ENCODE data around the gene TBC1D22B.
"Not testable (repeated sequence)": the region's sequence is repeated elsewhere in the genome, so short reads cannot be mapped to it uniquely, and the experiment has no call there.

Gene TBC1D22B

DNA sequence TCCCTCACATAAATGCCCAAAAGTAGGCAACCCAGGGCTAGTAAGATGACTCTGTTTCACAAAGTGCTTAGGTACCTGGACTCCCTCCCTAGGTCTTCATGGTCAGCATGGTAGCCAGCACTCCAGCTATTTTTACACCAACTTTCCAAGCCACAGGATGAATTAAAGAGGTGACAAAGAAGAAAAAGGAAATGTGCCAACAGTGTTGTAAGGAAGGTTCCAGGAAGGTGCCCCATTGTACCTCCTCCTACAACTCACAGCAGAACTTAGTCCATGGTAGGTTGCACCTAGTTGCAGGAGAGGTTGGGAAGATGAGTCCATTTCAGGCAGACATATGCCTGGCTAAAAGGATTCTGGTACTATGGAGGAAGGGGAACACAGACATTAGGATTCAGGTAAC is 76.5 kb downstream of the TBC1D22B start:
- TF ChIP-seq, protein P1, sequence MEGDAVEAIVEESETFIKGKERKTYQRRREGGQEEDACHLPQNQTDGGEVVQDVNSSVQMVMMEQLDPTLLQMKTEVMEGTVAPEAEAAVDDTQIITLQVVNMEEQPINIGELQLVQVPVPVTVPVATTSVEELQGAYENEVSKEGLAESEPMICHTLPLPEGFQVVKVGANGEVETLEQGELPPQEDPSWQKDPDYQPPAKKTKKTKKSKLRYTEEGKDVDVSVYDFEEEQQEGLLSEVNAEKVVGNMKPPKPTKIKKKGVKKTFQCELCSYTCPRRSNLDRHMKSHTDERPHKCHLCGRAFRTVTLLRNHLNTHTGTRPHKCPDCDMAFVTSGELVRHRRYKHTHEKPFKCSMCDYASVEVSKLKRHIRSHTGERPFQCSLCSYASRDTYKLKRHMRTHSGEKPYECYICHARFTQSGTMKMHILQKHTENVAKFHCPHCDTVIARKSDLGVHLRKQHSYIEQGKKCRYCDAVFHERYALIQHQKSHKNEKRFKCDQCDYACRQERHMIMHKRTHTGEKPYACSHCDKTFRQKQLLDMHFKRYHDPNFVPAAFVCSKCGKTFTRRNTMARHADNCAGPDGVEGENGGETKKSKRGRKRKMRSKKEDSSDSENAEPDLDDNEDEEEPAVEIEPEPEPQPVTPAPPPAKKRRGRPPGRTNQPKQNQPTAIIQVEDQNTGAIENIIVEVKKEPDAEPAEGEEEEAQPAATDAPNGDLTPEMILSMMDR (IDR thresholded peaks at IDR 0.05; ENCODE audit: low read depth, low read length): no peak
- H3K36me3 ChIP-seq: no peaks in the 10 kb centered on the region
- no peaks in the 10 kb centered on the region for H3K27me3 ChIP-seq
- H3K9me3 ChIP-seq: no peaks in the 10 kb centered on the region
- no peaks in the 10 kb centered on the region for H3K4me1 ChIP-seq
- no peak overlapping the region for H3K4me3 ChIP-seq (ENCODE audit: low read depth, low read length)
- no peak for DNase-seq

GRCh38 chr6:37338317-37338716 is 80.7 kb downstream of the TBC1D22B start:
- H3K36me3 ChIP-seq, DNase-seq: not testable (repeated sequence)

DNA sequence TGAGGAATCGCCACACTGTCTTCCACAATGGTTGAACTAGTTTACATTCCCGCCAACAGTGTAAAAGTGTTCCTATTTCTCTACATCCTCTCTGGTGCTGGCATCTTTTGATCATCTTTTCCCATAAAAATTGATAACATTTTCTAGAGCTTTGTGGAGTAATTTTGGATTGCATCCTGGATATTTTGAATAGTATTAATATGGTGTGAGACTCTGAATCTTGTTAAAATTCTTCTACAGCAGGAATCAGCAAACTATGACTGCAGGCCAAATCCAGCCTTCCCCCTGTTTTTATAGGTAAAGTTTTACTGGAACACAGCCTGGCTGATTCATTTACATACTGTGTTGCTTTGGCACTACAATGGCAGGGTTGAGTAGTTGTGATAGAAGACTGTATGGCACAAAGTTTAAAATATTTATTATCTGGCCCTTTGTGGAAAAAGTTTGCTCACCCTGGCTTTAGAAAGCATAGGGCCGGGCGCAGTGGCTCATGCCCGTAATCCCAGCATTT is 81.2 kb downstream of the TBC1D22B start:
- DNase-seq: no peak
- TF ChIP-seq, protein P1 (IDR thresholded peaks at IDR 0.05; ENCODE audit: low read depth, low read length): no peak
- Histone ChIP-seq H3K4me3 (ENCODE audit: low read depth, low read length) (no peak overlapping the region), H3K9me3 (no peaks in the 10 kb centered on the region), H3K4me1 (no peaks in the 10 kb centered on the region), H3K27me3 (no peaks in the 10 kb centered on the region), H3K36me3 (no peaks in the 10 kb centered on the region)

More at GRCh38 chr6:37338317-37338716, 80.7 kb downstream of the TBC1D22B start:
- not testable (repeated sequence) for H3K4me1 ChIP-seq; H3K4me3 ChIP-seq (ENCODE audit: low read depth, low read length); H3K9me3 ChIP-seq; H3K27me3 ChIP-seq

- TF ChIP-seq, protein P1 (IDR thresholded peaks at IDR 0.05; ENCODE audit: low read depth, low read length): no peak
- no peak for DNase-seq
- Histone ChIP-seq H3K36me3 (no peaks in the 10 kb centered on the region), H3K4me3 (ENCODE audit: low read depth, low read length) (no peak overlapping the region), H3K9me3 (no peaks in the 10 kb centered on the region), H3K27me3 (no peaks in the 10 kb centered on the region), H3K4me1 (no peaks in the 10 kb centered on the region)
Observed at GRCh38 chr6:37339741-37340638, 82.4 kb downstream of the TBC1D22B start.

GRCh38 chr6:37340639-37340943 is 83.0 kb downstream of the TBC1D22B start:
- Histone ChIP-seq H3K4me1 (no peaks in the 10 kb centered on the region), H3K4me3 (ENCODE audit: low read depth, low read length) (no peak overlapping the region), H3K36me3 (no peaks in the 10 kb centered on the region), H3K27me3 (no peaks in the 10 kb centered on the region), H3K9me3 (no peaks in the 10 kb centered on the region)
- TF ChIP-seq, protein P1 (IDR thresholded peaks at IDR 0.05; ENCODE audit: low read depth, low read length): no peak
- DNase-seq: no peak

GRCh38 chr6:37343248-37343647 is 85.7 kb downstream of the TBC1D22B start:
- no peak for DNase-seq
- Histone ChIP-seq H3K4me1 (no peaks in the 10 kb centered on the region), H3K36me3 (no peaks in the 10 kb centered on the region), H3K9me3 (no peaks in the 10 kb centered on the region), H3K27me3 (no peaks in the 10 kb centered on the region), H3K4me3 (ENCODE audit: low read depth, low read length) (no peak overlapping the region)
- TF ChIP-seq, protein P1 (IDR thresholded peaks at IDR 0.05; ENCODE audit: low read depth, low read length): no peak

Measured in BE2C (cell line).